Measurements from ENCODE around the gene GYS2.

GYS2 gene

DNA sequence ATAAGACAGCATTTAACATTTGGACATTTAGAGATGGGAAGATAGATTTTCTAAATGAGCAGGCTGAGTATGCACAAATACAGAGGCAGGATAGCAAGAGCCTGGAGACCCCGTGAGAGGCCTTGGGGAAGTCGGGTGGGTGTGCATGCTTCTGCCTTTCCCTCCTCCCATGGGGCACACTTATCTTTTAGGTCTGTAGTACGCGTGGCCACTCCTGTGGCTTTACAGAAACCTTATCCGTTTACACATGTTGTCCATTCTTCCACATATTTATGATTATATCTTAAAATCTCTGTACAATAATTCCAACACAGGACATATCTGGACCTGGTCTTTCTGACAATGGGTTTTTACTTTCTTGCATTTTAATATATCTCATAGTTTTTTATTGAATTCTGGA lies 33.6 kb downstream of the GYS2 start:
- no peak overlapping the region for H3K4me3 ChIP-seq (replicated peaks; ENCODE audit: low read depth, low read length)
- no peak for DNase-seq (ENCODE audit: low read depth)
- TF ChIP-seq, protein P1, sequence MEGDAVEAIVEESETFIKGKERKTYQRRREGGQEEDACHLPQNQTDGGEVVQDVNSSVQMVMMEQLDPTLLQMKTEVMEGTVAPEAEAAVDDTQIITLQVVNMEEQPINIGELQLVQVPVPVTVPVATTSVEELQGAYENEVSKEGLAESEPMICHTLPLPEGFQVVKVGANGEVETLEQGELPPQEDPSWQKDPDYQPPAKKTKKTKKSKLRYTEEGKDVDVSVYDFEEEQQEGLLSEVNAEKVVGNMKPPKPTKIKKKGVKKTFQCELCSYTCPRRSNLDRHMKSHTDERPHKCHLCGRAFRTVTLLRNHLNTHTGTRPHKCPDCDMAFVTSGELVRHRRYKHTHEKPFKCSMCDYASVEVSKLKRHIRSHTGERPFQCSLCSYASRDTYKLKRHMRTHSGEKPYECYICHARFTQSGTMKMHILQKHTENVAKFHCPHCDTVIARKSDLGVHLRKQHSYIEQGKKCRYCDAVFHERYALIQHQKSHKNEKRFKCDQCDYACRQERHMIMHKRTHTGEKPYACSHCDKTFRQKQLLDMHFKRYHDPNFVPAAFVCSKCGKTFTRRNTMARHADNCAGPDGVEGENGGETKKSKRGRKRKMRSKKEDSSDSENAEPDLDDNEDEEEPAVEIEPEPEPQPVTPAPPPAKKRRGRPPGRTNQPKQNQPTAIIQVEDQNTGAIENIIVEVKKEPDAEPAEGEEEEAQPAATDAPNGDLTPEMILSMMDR (IDR thresholded peaks at IDR 0.05; ENCODE audit: low read length, missing control alignments): no peak

DNA sequence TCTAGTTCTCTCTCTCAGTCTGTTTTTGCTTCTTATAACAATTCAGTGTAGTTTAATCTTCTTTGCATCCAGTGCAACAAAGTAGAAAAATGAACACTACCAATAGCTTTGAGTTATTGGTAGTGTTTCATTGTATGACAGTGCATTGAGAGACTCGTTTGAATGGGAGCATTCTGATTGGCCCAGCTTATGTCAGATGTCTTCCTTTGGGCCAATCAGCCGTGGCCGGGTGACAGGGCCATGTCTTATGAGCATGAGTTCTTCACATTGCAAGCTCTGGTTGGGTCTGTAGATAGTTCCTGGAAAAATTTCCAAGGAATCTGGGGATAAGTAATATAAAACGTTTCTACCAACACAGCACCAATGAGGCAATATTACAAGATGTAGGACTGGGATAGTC lies 36.5 kb downstream of the GYS2 start:
- no peak overlapping the region for H3K4me3 ChIP-seq (replicated peaks; ENCODE audit: low read depth, low read length)
- TF ChIP-seq, protein P1 (IDR thresholded peaks at IDR 0.05; ENCODE audit: low read length, missing control alignments): no peak
- no peak for DNase-seq (ENCODE audit: low read depth)

DNA sequence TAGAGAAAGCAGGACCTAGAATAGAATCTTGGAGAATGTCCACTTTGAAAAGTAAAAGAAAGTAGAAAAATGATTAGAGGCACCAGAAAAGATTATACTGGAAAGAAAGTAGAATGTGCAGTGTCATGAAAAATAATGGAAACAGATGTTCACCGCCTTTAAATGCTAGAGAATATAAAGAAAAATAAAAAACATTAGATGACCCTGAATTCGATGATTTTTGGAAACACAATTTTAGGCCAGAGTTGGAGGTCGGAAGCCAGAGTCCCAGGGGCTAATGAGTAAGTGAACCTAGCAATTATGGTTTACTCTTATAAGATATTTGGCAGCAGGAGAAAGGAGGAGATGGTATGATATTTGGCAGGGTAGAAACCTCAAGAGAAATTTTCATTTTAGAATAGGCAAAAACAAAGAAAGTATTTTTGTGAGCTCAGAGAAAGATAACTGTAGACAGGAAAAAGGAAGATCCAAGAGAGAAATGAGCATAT lies 37.7 kb downstream of the GYS2 start:
- TF ChIP-seq, protein P1 (IDR thresholded peaks at IDR 0.05; ENCODE audit: low read length, missing control alignments): no peak
- DNase-seq (ENCODE audit: low read depth): no peak
- no peak overlapping the region for H3K4me3 ChIP-seq (replicated peaks; ENCODE audit: low read depth, low read length)

DNA sequence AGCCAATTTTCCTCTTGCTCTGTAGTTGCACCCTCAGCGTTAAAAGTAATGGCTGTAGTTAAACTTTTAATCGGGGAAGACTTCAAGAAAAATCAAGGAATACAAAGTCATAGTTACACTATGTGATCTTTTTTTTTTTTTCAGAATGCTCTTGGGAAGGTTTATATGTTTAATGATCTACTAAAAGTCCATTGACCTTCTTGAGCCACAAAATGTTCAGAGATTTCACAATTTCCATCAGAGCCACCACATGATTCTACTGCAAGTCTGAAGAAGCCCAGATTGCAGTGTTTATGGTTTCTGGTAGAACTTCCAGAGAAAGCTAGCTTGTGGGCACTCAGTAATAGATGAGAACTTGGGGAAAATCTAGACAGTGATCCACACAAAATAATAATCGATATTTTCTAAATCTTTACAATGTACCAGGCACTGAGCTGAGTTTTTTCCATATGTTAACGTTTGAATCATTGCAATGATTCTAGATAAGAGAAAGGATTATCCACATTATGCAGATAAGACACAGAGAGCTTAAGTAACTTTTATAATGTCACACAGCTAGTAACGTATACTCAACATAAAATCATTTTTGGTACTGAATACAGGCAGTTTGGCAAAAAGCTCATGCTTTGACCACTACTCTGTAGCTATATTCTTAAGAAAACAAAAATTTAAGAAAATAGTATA lies 38.3 kb downstream of the GYS2 start:
- H3K4me3 ChIP-seq (replicated peaks; ENCODE audit: low read depth, low read length): no peak overlapping the region
- TF ChIP-seq, protein P1 (IDR thresholded peaks at IDR 0.05; ENCODE audit: low read length, missing control alignments): no peak
- no peak for DNase-seq (ENCODE audit: low read depth)

DNA sequence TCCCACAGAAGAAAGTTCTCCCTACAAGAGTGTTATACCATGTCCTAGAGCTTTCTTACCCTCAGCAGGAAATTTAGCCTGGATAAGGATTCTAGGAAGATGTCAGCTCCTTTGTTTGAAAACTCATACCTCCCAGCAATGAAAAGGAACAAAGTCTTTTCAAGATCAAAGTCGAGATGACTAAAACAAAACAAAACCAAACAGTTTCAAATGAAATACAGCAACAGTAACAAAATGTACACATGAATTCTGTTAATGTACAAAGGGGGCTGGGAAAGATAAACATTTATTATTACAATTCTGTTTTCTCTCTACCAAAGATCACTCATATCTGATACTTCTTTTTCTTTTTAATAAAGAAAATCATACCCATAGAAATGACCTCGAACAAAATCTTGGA lies 41.8 kb downstream of the GYS2 start:
- DNase-seq (ENCODE audit: low read depth): no peak
- TF ChIP-seq, protein P1 (IDR thresholded peaks at IDR 0.05; ENCODE audit: low read length, missing control alignments): no peak
- no peak overlapping the region for H3K4me3 ChIP-seq (replicated peaks; ENCODE audit: low read depth, low read length)

DNA sequence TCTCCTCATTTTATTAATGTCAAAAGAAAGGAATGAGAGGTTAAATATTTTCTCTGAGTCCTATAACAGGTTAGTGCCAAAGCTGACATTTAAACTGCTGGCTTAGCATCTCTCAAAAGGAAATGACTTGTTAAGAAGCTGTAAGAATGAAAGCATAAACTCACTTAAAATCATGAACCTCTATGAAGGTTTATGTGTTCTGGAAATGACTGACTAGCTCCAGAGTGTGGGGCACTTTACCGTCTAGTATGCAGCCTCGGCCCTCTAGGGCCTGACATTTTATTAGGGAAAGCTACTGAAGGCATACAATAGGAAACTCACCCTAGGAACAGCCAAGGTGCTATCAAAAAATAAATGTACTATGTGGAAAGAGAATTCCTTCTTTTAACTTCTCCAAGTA lies 43.5 kb downstream of the GYS2 start:
- no peak overlapping the region for H3K4me3 ChIP-seq (replicated peaks; ENCODE audit: low read depth, low read length)
- TF ChIP-seq, protein P1 (IDR thresholded peaks at IDR 0.05; ENCODE audit: low read length, missing control alignments): no peak
- DNase-seq (ENCODE audit: low read depth): no peak
